OCI-LY1 (cell line): ENCODE results near the gene SERP1.

Experiments used
- H2AFZ ChIP-seq: fragments of 200-600 bp; sonication (generic), shearing (Covaris generic); 2 replicates; pipeline ENCODE4 v1.6.0; 2014; ENCODE audit warnings: antibody characterized with exemption, mild to moderate bottlenecking, low read length
- H3F3A ChIP-seq: fragments of 200-600 bp; sonication (generic), shearing (Covaris generic); 2 replicates; pipeline ENCODE4 v1.6.0; 2014; ENCODE audit warnings: mild to moderate bottlenecking, antibody characterized with exemption, low read length, moderate library complexity; ENCODE audit not compliant: insufficient read depth
- H3K27ac ChIP-seq: fragments of 200-600 bp; sonication (generic); 2 replicates; pipeline ENCODE4 v1.5.1; 2014; ENCODE audit warnings: low read length, mixed run types, mild to moderate bottlenecking, low read depth; ENCODE audit not compliant: poor library complexity, severe bottlenecking
- H3K27me3 ChIP-seq: fragments of 200-600 bp; sonication (generic); 2 replicates; pipeline ENCODE4 v1.6.0; 2014; ENCODE audit warnings: antibody characterized with exemption, mild to moderate bottlenecking, low read length, moderate library complexity; ENCODE audit not compliant: insufficient read depth
- H3K36me3 ChIP-seq: fragments of 200-600 bp; sonication (generic); 2 replicates; pipeline ENCODE4 v1.6.1; 2014; ENCODE audit warnings: mild to moderate bottlenecking, antibody characterized with exemption, low read length, moderate library complexity, mixed read lengths; ENCODE audit not compliant: insufficient read depth
- H3K4me1 ChIP-seq: fragments of 200-600 bp; sonication (generic); 2 replicates; pipeline ENCODE4 v1.5.1; 2014; ENCODE audit warnings: mild to moderate bottlenecking, low read length, moderate library complexity; ENCODE audit not compliant: insufficient read depth, severe bottlenecking
- H3K4me2 ChIP-seq: fragments of 200-600 bp; sonication (generic), shearing (Covaris generic); 2 replicates; pipeline ENCODE4 v1.6.1; 2014; ENCODE audit warnings: low read length
- H3K4me3 ChIP-seq: fragments of 200-600 bp; sonication (generic); 2 replicates; pipeline ENCODE4 v1.5.1; 2014; ENCODE audit warnings: low read length, low read depth, mild to moderate bottlenecking, mixed read lengths; ENCODE audit not compliant: poor library complexity, severe bottlenecking
- H3K79me2 ChIP-seq: fragments of 200-600 bp; shearing (Covaris generic); 2 replicates; pipeline ENCODE4 v1.6.1; 2016; ENCODE audit warnings: mixed run types, low read length, mixed read lengths; ENCODE audit not compliant: insufficient read depth
- H3K9ac ChIP-seq: fragments of 200-600 bp; sonication (generic), shearing (Covaris generic); 2 replicates; pipeline ENCODE4 v1.6.1; 2014; ENCODE audit warnings: mild to moderate bottlenecking, low read length, mixed read lengths
- H3K9me2 ChIP-seq: fragments of 200-600 bp; sonication (generic), shearing (Covaris generic); 2 replicates; pipeline ENCODE4 v1.6.1; 2014; ENCODE audit warnings: low read depth, mild to moderate bottlenecking, low read length, mixed read lengths
- H3K9me3 ChIP-seq: fragments of 200-600 bp; shearing (Covaris generic); 2 replicates; pipeline ENCODE4 v1.6.1; 2014; ENCODE audit warnings: low read length, mixed read lengths
- H4K20me1 ChIP-seq: fragments of 200-600 bp; sonication (generic), shearing (Covaris generic); 2 replicates; pipeline ENCODE4 v1.6.0; 2016; ENCODE audit warnings: mild to moderate bottlenecking, low read length; ENCODE audit not compliant: insufficient read depth
- CTCF ChIP-seq: fragments of 200-600 bp; sonication (generic), shearing (Covaris generic); IDR thresholded peaks from 2 replicates; pipeline ENCODE4 v1.5.1; 2017; ENCODE audit warnings: mild to moderate bottlenecking, antibody characterized with exemption, low read length, moderate library complexity, mixed read lengths
- EZH2 ChIP-seq: fragments of 200-600 bp; sonication (generic), shearing (Covaris generic); IDR thresholded peaks from 2 replicates; pipeline ENCODE4 v1.8.0; 2017; ENCODE audit warnings: borderline replicate concordance, mixed run types, mild to moderate bottlenecking, antibody characterized with exemption, low read length, moderate library complexity, mixed read lengths

SERP1 gene

GRCh38 chr3:150544726-150545125 lies 1.6 kb downstream of the SERP1 start:
- Histone ChIP-seq H3K27ac (no peak overlapping the region), H3K4me3 (peak overlapping the region; percentile 89), H3K9me3 (no peaks in the 10 kb centered on the region), H3K9me2 (no peaks in the 10 kb centered on the region), H3K36me3 (peaks cover 53% of the 10 kb centered on the region), H3F3A (no peaks in the 10 kb centered on the region; the same call in 1 of the 2 replicates), H2AFZ (no peak overlapping the region), H3K4me1 (peaks cover 38% of the 10 kb centered on the region), H3K4me2 (peak overlapping the region; percentile 85), H3K9ac (peak overlapping the region; percentile 82), H4K20me1 (no peaks in the 10 kb centered on the region), H3K27me3 (no peaks in the 10 kb centered on the region), H3K79me2 (peaks cover 60% of the 10 kb centered on the region)
- TF ChIP-seq EZH2 = no peak
- no peak for TF ChIP-seq CTCF

- Histone ChIP-seq H3F3A (peaks cover 3% of the 10 kb centered on the region; the same call in 1 of the 2 replicates), H3K9ac (no peak overlapping the region; the same call in 1 of the 2 replicates), H3K4me2 (peak overlapping the region; percentile 85), H3K4me3 (peak overlapping the region; percentile 89), H4K20me1 (no peaks in the 10 kb centered on the region), H3K27ac (no peak overlapping the region), H3K9me3 (no peaks in the 10 kb centered on the region), H3K36me3 (peaks cover 46% of the 10 kb centered on the region), H3K27me3 (no peaks in the 10 kb centered on the region), H3K4me1 (peaks cover 35% of the 10 kb centered on the region), H2AFZ (no peak overlapping the region), H3K9me2 (no peaks in the 10 kb centered on the region), H3K79me2 (peaks cover 53% of the 10 kb centered on the region)
- no peak for TF ChIP-seq EZH2
- TF ChIP-seq CTCF = no peak
These were observed 2.3 kb downstream of the SERP1 start for GRCh38 chr3:150544041-150544440.

- peaks cover 41% of the 10 kb centered on the region for H3K36me3 ChIP-seq
- no peak overlapping the region for H3K9ac ChIP-seq
- H3K4me1 ChIP-seq = peaks cover 31% of the 10 kb centered on the region
- H3K4me2 ChIP-seq = no peak overlapping the region
- no peak overlapping the region for H3K4me3 ChIP-seq
- H4K20me1 ChIP-seq = no peaks in the 10 kb centered on the region
- TF ChIP-seq CTCF (no peak), EZH2 (no peak)
- H3K9me3 ChIP-seq = no peaks in the 10 kb centered on the region
- no peaks in the 10 kb centered on the region for H3K9me2 ChIP-seq
- H3F3A ChIP-seq = peaks cover 3% of the 10 kb centered on the region; the same call in 1 of the 2 replicates
- no peak overlapping the region for H3K27ac ChIP-seq
- H3K79me2 ChIP-seq = peaks cover 48% of the 10 kb centered on the region
- H2AFZ ChIP-seq = no peak overlapping the region
- no peaks in the 10 kb centered on the region for H3K27me3 ChIP-seq
These were observed 2.8 kb downstream of the SERP1 start for GRCh38 chr3:150543531-150543930.
